ENCODE measurements around the gene PPAN.

DNA sequence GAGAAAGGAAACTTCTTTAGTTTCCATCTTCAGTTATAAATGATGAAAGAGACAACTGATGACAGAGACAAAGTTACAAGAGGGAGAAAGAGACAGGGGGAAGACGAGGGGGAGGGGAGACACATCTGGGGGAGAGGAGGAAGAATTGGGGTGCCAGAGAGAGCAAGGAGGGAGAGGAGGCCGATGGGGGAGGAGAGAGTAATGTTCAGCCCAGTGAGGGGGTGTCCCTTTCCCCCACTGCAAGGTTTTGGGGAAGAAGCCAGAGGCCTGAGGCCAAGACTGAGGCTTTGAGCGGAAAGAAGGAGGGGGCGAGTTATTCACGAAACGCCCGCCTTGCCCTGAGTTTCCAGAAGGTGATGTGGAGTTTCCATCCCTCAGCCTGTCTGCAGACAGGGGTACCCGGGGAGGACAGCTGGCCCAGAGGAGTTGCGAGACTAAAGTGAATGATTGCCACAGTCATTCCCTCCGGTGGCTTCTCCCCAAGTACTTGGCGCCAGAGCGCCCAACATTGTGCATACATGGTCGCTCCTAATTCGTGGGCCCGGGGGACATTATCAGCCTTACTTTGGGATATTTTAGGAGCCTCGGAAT, 558 bp upstream of the PPAN start:
- TF ChIP-seq, protein P1, sequence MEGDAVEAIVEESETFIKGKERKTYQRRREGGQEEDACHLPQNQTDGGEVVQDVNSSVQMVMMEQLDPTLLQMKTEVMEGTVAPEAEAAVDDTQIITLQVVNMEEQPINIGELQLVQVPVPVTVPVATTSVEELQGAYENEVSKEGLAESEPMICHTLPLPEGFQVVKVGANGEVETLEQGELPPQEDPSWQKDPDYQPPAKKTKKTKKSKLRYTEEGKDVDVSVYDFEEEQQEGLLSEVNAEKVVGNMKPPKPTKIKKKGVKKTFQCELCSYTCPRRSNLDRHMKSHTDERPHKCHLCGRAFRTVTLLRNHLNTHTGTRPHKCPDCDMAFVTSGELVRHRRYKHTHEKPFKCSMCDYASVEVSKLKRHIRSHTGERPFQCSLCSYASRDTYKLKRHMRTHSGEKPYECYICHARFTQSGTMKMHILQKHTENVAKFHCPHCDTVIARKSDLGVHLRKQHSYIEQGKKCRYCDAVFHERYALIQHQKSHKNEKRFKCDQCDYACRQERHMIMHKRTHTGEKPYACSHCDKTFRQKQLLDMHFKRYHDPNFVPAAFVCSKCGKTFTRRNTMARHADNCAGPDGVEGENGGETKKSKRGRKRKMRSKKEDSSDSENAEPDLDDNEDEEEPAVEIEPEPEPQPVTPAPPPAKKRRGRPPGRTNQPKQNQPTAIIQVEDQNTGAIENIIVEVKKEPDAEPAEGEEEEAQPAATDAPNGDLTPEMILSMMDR (IDR thresholded peaks at IDR 0.05; ENCODE audit: low read depth, low read length), result no peak
- TF ChIP-seq POLR2A (IDR thresholded peaks at IDR 0.05; ENCODE audit: extremely low read depth, insufficient read length), result no peak
- TF ChIP-seq, protein P2, sequence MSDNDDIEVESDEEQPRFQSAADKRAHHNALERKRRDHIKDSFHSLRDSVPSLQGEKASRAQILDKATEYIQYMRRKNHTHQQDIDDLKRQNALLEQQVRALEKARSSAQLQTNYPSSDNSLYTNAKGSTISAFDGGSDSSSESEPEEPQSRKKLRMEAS (IDR thresholded peaks at IDR 0.05; ENCODE audit: low read depth, low read length), result no peak
- TF ChIP-seq MYC (IDR thresholded peaks at IDR 0.05; ENCODE audit: low read depth, low read length), result no peak

Measured in NB4 (cell line).